Vagina (tissue), 2 donors: Measurements from ENCODE around the gene OSBP2. TPM values are rescaled to one million over a fixed set of nuclear protein-coding genes. Genes with fewer than 3 reads are reported as not detected.

ENCODE experiments used
- DNase-seq, 2 donors: peaks; one replicate each; pipeline ENCODE4 v3.0.0-alpha.2; 2017; ENCODE audit errors: extremely low spot score in 2 of 2
- H3K27ac ChIP-seq: fragments of 200-600 bp; sonication (generic); one replicate; pipeline ENCODE4 v1.5.1; 2019
- H3K27me3 ChIP-seq: fragments of 200-600 bp; sonication (generic); one replicate; pipeline ENCODE4 v1.5.1; 2019
- H3K36me3 ChIP-seq, 2 donors: fragments of 200-600 bp; sonication (generic); one replicate each; pipeline ENCODE4 v1.5.1; 2017 to 2019
- H3K4me1 ChIP-seq: fragments of 200-600 bp; sonication (generic); one replicate; pipeline ENCODE4 v1.5.1; 2019
- H3K4me3 ChIP-seq, 2 donors: fragments of 200-600 bp; sonication (generic); 1 replicate in 1 of 2; 2 replicates in 1 of 2; pipeline ENCODE4 v1.5.1; 2016 to 2019
- H3K9me3 ChIP-seq: fragments of 200-600 bp; sonication (generic); one replicate; pipeline ENCODE4 v1.5.1; 2019
- CTCF ChIP-seq, 3 experiments: fragments of 450-650 bp in 2 of 3; fragments of 200-600 bp in 1 of 3; sonication (generic) in 1 of 3; IDR thresholded peaks; one replicate each; pipeline ENCODE4 v1.5.1; 2017 to 2019; ENCODE audit warnings: antibody characterized with exemption in 3 of 3, mild to moderate bottlenecking in 2 of 3, moderate library complexity in 2 of 3
- POLR2A ChIP-seq, 2 donors: fragments of 450-650 bp; IDR thresholded peaks; one replicate each; pipeline ENCODE4 v1.6.1; 2017; ENCODE audit warnings: antibody characterized with exemption in 2 of 2, mild to moderate bottlenecking in 2 of 2, moderate library complexity in 2 of 2
- POLR2AphosphoS5 ChIP-seq, 2 donors: sonication (generic); formaldehyde crosslinking; IDR thresholded peaks; one replicate each; pipeline ENCODE4 v1.9.0; 2017; ENCODE audit warnings: antibody characterized with exemption in 2 of 2, mild to moderate bottlenecking in 2 of 2, low read depth in 1 of 2; ENCODE audit not compliant: insufficient read depth in 1 of 2
- intact Hi-C: fragments of 100-400 bp; cut with DNase I; formaldehyde crosslinking; loops from one replicate; pipeline ENCODE4 v1.15.1; 2023
- total RNA-seq: library from RNA; depleted of rRNA; stranded (reverse); fragments of >200 nt; gene quantifications from one replicate; pipeline ENCODE4 v1.2.3, GENCODE V29; 2016

The OSBP2 gene
- total RNA-seq, 1 donor from 2014 or later = 3.7 TPM

GRCh38 chr22:30931541-30932300, 237.0 kb downstream of the OSBP2 start:
- intact Hi-C loops = no loop called here
- Histone ChIP-seq H3K4me3 (no peak overlapping the region), H3K36me3 (peaks cover 0 to 89% of the 10 kb centered on the region in 2 donors), H3K27me3 (no peaks in the 10 kb centered on the region), H3K4me1 (no peaks in the 10 kb centered on the region), H3K27ac (no peak overlapping the region), H3K9me3 (no peaks in the 10 kb centered on the region)
- no peak for TF ChIP-seq CTCF (IDR thresholded peaks at IDR 0.05)
- TF ChIP-seq POLR2A (IDR thresholded peaks at IDR 0.05) = no peak
- TF ChIP-seq POLR2AphosphoS5 (IDR thresholded peaks at IDR 0.05; ENCODE audit: insufficient read depth in 1 of 2, low read depth in 1 of 2) = no peak
- no peak for DNase-seq

- Histone ChIP-seq H3K4me3 (no peak overlapping the region), H3K9me3 (no peaks in the 10 kb centered on the region), H3K36me3 (peaks cover 0 to 89% of the 10 kb centered on the region in 2 donors), H3K27ac (no peak overlapping the region), H3K27me3 (no peaks in the 10 kb centered on the region), H3K4me1 (no peaks in the 10 kb centered on the region)
- no peak for DNase-seq
- no peak for TF ChIP-seq CTCF (IDR thresholded peaks at IDR 0.05)
- TF ChIP-seq POLR2A (IDR thresholded peaks at IDR 0.05) = no peak
- TF ChIP-seq POLR2AphosphoS5 (IDR thresholded peaks at IDR 0.05; ENCODE audit: insufficient read depth in 1 of 2, low read depth in 1 of 2) = no peak
- intact Hi-C loops = no loop called here
Measured at GRCh38 chr22:30932661-30933060, 238.0 kb downstream of the OSBP2 start.

- intact Hi-C loops = no loop called here
- H3K36me3 ChIP-seq = peaks cover 0 to 86% of the 10 kb centered on the region in 2 donors
- no peaks in the 10 kb centered on the region for H3K27me3 ChIP-seq
- no peak overlapping the region for H3K27ac ChIP-seq
- TF ChIP-seq POLR2AphosphoS5 (IDR thresholded peaks at IDR 0.05; ENCODE audit: insufficient read depth in 1 of 2, low read depth in 1 of 2) = no peak
- TF ChIP-seq CTCF (IDR thresholded peaks at IDR 0.05) = no peak
- DNase-seq = no peak
- no peak overlapping the region for H3K4me3 ChIP-seq
- no peaks in the 10 kb centered on the region for H3K4me1 ChIP-seq
- no peaks in the 10 kb centered on the region for H3K9me3 ChIP-seq
Measured at GRCh38 chr22:30933457-30933856, 238.8 kb downstream of the OSBP2 start.

GRCh38 chr22:30934053-30934452, 239.4 kb downstream of the OSBP2 start:
- Histone ChIP-seq H3K36me3 (peaks cover 0 to 88% of the 10 kb centered on the region in 2 donors), H3K4me1 (no peaks in the 10 kb centered on the region), H3K27ac (no peak overlapping the region), H3K27me3 (no peaks in the 10 kb centered on the region), H3K9me3 (no peaks in the 10 kb centered on the region), H3K4me3 (no peak overlapping the region)
- no peak for DNase-seq
- intact Hi-C loops = no loop called here
- no peak for TF ChIP-seq POLR2AphosphoS5 (IDR thresholded peaks at IDR 0.05; ENCODE audit: insufficient read depth in 1 of 2, low read depth in 1 of 2)
- no peak for TF ChIP-seq POLR2A (IDR thresholded peaks at IDR 0.05)
- no peak for TF ChIP-seq CTCF (IDR thresholded peaks at IDR 0.05)

- intact Hi-C loops = no loop called here
- no peaks in the 10 kb centered on the region for H3K9me3 ChIP-seq
- peaks cover 0 to 93% of the 10 kb centered on the region in 2 donors for H3K36me3 ChIP-seq
- no peak overlapping the region for H3K4me3 ChIP-seq
- DNase-seq = no peak
- no peaks in the 10 kb centered on the region for H3K27me3 ChIP-seq
- no peak overlapping the region for H3K27ac ChIP-seq
- no peak for TF ChIP-seq CTCF (IDR thresholded peaks at IDR 0.05)
- no peak for TF ChIP-seq POLR2A (IDR thresholded peaks at IDR 0.05)
- TF ChIP-seq POLR2AphosphoS5 (IDR thresholded peaks at IDR 0.05; ENCODE audit: insufficient read depth in 1 of 2, low read depth in 1 of 2) = no peak
- no peaks in the 10 kb centered on the region for H3K4me1 ChIP-seq
Measured at GRCh38 chr22:30940685-30941362, 246.2 kb downstream of the OSBP2 start.
